HepG2 (cell line): ENCODE results near the gene ZNF318. TPM values are rescaled to one million over a fixed set of nuclear protein-coding genes. Genes with fewer than 3 reads are reported as not detected.
A peak's percentile ranks its signal among the peaks of the same experiment; 100 is the strongest.

Experiments used
- ATAC-seq: fragments of 200-7000 bp; cut with Tn5 transposase; 3 replicates; pipeline ENCODE4 v1.9.1; 2020; ENCODE audit warnings: mild to moderate bottlenecking, moderate library complexity
- BruUV-seq: library from RNA; stranded (reverse); fragments of 400-500 nt; replicated peaks from 2 replicates; lab custom pipeline; 2021; lab: Mats Ljungman, UMichigan
- CTCF ChIA-PET: fragments of 300-600 bp; formaldehyde crosslinking; extraction: SDS; loops from one replicate; lab custom pipeline; 2021; ENCODE audit warnings: low total read pairs, inconsistent platforms, low intra/inter-chr PET ratio; lab: Yijun Ruan, JAX
- POLR2A ChIA-PET: fragments of 350-600 bp; sonication (Branson Sonifier 250); formaldehyde crosslinking; loops from one replicate; lab custom pipeline; 2020; ENCODE audit warnings: antibody characterized with exemption, inconsistent platforms; lab: Yijun Ruan, JAX
- DNase-seq: peaks from one replicate; pipeline ENCODE4 v3.0.0-alpha.2; 2015; ENCODE audit warnings: low spot score
- FAIRE-seq: peaks from 3 replicates; lab custom pipeline; 2011; peaks lifted over from hg19 to GRCh38; lab: Jason Lieb, UNC
- H2AFZ ChIP-seq: one replicate; pipeline ENCODE4 v1.6.1; 2011; ENCODE audit warnings: low read length, inconsistent platforms
- H3K27ac ChIP-seq: fragments of 300-600 bp; 3 replicates; pipeline ENCODE4 v1.8.0; 2011; ENCODE audit warnings: mixed run types, mild to moderate bottlenecking, mixed read lengths, low read length, inconsistent platforms; ENCODE audit not compliant: insufficient read depth; ENCODE audit errors: extremely low read length
- H3K27me3 ChIP-seq, 2 experiments: fragments of 200-600 bp in 1 of 2; 2 replicates in 1 of 2; 3 replicates in 1 of 2; pipeline versions ENCODE4 v1.6.0 to v1.8.0; 2011; ENCODE audit warnings: low read length in 2 of 2, mild to moderate bottlenecking in 2 of 2, moderate library complexity in 2 of 2, inconsistent platforms in 1 of 2; ENCODE audit not compliant: insufficient read depth in 2 of 2, control insufficient read depth in 1 of 2
- H3K36me3 ChIP-seq, 2 experiments: fragments of 200-600 bp in 1 of 2; replicated peaks in 1 of 2; 2 replicates in 1 of 2; 3 replicates in 1 of 2; pipeline versions ENCODE4 v1.5.1 to v1.8.0; 2011; ENCODE audit warnings: low read length in 2 of 2, inconsistent platforms in 1 of 2; ENCODE audit not compliant: insufficient read depth in 2 of 2, control insufficient read depth in 1 of 2
- H3K4me1 ChIP-seq: 2 replicates; pipeline ENCODE4 v1.5.1; 2012; ENCODE audit warnings: low read length, inconsistent platforms; ENCODE audit not compliant: insufficient read depth
- H3K4me2 ChIP-seq: 2 replicates; pipeline ENCODE4 v1.6.0; 2011; ENCODE audit warnings: low read depth, low read length, inconsistent platforms
- H3K4me3 ChIP-seq, 3 experiments: fragments of 200-600 bp in 1 of 3; sonication (generic), shearing (Covaris generic) in 1 of 3; replicated peaks in 1 of 3; 2 replicates each; pipeline ENCODE4 v1.5.1; 2011 to 2016; ENCODE audit warnings: low read length in 3 of 3, inconsistent platforms in 2 of 3, low read depth in 2 of 3, mild to moderate bottlenecking in 2 of 3, control low read depth in 1 of 3, mixed read lengths in 1 of 3; ENCODE audit not compliant: insufficient read depth in 1 of 3
- H3K79me2 ChIP-seq: one replicate; pipeline ENCODE4 v1.6.1; 2011; ENCODE audit warnings: low read length, inconsistent platforms; ENCODE audit not compliant: insufficient read depth
- H3K9ac ChIP-seq: 2 replicates; pipeline ENCODE4 v1.6.0; 2011; ENCODE audit warnings: mild to moderate bottlenecking, low read depth, low read length, inconsistent platforms; ENCODE audit not compliant: insufficient read depth
- H3K9me3 ChIP-seq: 2 replicates; pipeline ENCODE4 v1.5.1; 2012; ENCODE audit warnings: mild to moderate bottlenecking, low read length
- H4K20me1 ChIP-seq: 2 replicates; pipeline ENCODE4 v1.6.0; 2011; ENCODE audit warnings: inconsistent platforms, mild to moderate bottlenecking, low read length, moderate library complexity; ENCODE audit not compliant: insufficient read depth
- CEBPB ChIP-seq: IDR thresholded peaks from 2 replicates; pipeline ENCODE4 v1.6.1; 2011; ENCODE audit warnings: low read depth, low read length, improper control_type of control experiment, borderline replicate concordance
- FLYWCH1 ChIP-seq: sonication (generic); formaldehyde crosslinking; IDR thresholded peaks from 2 replicates; pipeline ENCODE4 v1.8.1; 2023; ENCODE audit warnings: mild to moderate bottlenecking, missing genetic modification reagents
- MTF2 ChIP-seq: sonication (generic); formaldehyde crosslinking; IDR thresholded peaks from 2 replicates; pipeline ENCODE4 v1.5.0; 2020; ENCODE audit warnings: missing genetic modification reagents, borderline replicate concordance
- MZF1 ChIP-seq: sonication (generic); formaldehyde crosslinking; IDR thresholded peaks from 2 replicates; pipeline ENCODE4 v1.8.1; 2023; ENCODE audit warnings: mild to moderate bottlenecking, missing genetic modification reagents, borderline replicate concordance
- REL ChIP-seq: sonication (generic); formaldehyde crosslinking; conservative IDR thresholded peaks from 2 replicates; pipeline ENCODE4 v1.8.0; 2022; ENCODE audit warnings: mild to moderate bottlenecking, missing genetic modification reagents, moderate library complexity
- RFX1 ChIP-seq: fragments of 450-650 bp; IDR thresholded peaks from 2 replicates; pipeline ENCODE4 v1.6.1; 2017
- SNAPC2 ChIP-seq: sonication (generic); formaldehyde crosslinking; IDR thresholded peaks from 2 replicates; pipeline ENCODE4 v1.8.1; 2022; ENCODE audit warnings: mild to moderate bottlenecking, missing genetic modification reagents
- TBL1XR1 ChIP-seq: fragments of 150-350 bp; IDR thresholded peaks from 2 replicates; pipeline ENCODE4 v1.6.1; 2014; ENCODE audit warnings: borderline replicate concordance, low read length; ENCODE audit not compliant: partially characterized antibody
- TGIF2 ChIP-seq: IDR thresholded peaks from 2 replicates; pipeline ENCODE4 v1.6.1; 2016; ENCODE audit warnings: control low read depth, missing compliant biosample characterization
- TP53 ChIP-seq: sonication (generic); formaldehyde crosslinking; conservative IDR thresholded peaks from 2 replicates; pipeline ENCODE4 v1.4.0; 2020; ENCODE audit warnings: missing genetic modification reagents
- ZFYVE20 ChIP-seq: sonication (generic); formaldehyde crosslinking; IDR thresholded peaks from 2 replicates; pipeline ENCODE4 v1.8.0; 2023; ENCODE audit warnings: low read depth, mild to moderate bottlenecking, moderate library complexity, missing genetic modification reagents, borderline replicate concordance
- ZMYM2 ChIP-seq: sonication (generic); formaldehyde crosslinking; IDR thresholded peaks from 2 replicates; pipeline ENCODE4 v1.8.0; 2022; ENCODE audit warnings: mild to moderate bottlenecking, missing genetic modification reagents
- ZNF224 ChIP-seq: sonication (generic); formaldehyde crosslinking; IDR thresholded peaks from 2 replicates; pipeline ENCODE4 v1.5.0; 2020; ENCODE audit warnings: mild to moderate bottlenecking, missing genetic modification reagents
- ZNF333 ChIP-seq: sonication (generic); formaldehyde crosslinking; IDR thresholded peaks from 2 replicates; pipeline ENCODE4 v1.4.0; 2020; ENCODE audit warnings: mild to moderate bottlenecking, missing genetic modification reagents, borderline replicate concordance
- ZNF460 ChIP-seq: sonication (generic); formaldehyde crosslinking; IDR thresholded peaks from 2 replicates; pipeline ENCODE4 v1.5.1; 2020; ENCODE audit warnings: missing genetic modification reagents, mild to moderate bottlenecking, borderline replicate concordance
- ZNF615 ChIP-seq: sonication (generic); formaldehyde crosslinking; IDR thresholded peaks from 2 replicates; pipeline ENCODE4 v1.5.0; 2020; ENCODE audit warnings: mild to moderate bottlenecking, missing genetic modification reagents, borderline replicate concordance
- ZNF644 ChIP-seq: IDR thresholded peaks from 2 replicates; pipeline ENCODE4 v1.6.1; 2016; ENCODE audit warnings: low read depth
- WGBS: methylation state at CpG from one replicate; pipeline ENCODE4 v1.1.6; 2017; ENCODE audit warnings: low lambda C conversion rate; 5-methylcytosine and 5-hydroxymethylcytosine counted together
- in situ Hi-C: cut with HindIII; loops from 2 replicates; pipeline ENCODE4 v1.10.0; 2017; ENCODE audit warnings: low pct_unique_long_range_greater_than_20kb; ENCODE audit not compliant: extremely low pct_ligation_motif_present
- intact Hi-C: fragments of 100-400 bp; cut with micrococcal nuclease; formaldehyde crosslinking; loops from one replicate; pipeline ENCODE4 v1.10.0; 2022; ENCODE audit not compliant: unreplicated experiment
- polyA plus RNA-seq, 8 experiments: library from polyadenylated mRNA; depleted of rRNA in 3 of 8; stranded (reverse) in 7 of 8; unstranded in 1 of 8; fragments of >200 nt; fragmentation: Illumina TruSeq in 4 of 8; extraction: Trizol in 4 of 8; gene quantifications; 2 replicates each; pipeline versions ENCODE4 v1.2.1 to v1.2.3, GENCODE V29; 2011 to 2016; ENCODE audit warnings: low read depth in 4 of 8, missing spikeins in 1 of 8, mixed read lengths in 1 of 8; ENCODE audit not compliant: insufficient read depth in 1 of 8
- total RNA-seq, 5 experiments: library from RNA; depleted of rRNA; stranded (reverse); fragments of >200 nt; fragmentation: Illumina TruSeq; extraction: Trizol; gene quantifications; 2 replicates each; pipeline ENCODE4 v1.2.3, GENCODE V29; 2016; ENCODE audit warnings: low read depth in 1 of 5
- TF ChIP-seq, protein P1 (sequence below): sonication (generic); formaldehyde crosslinking; IDR thresholded peaks from 2 replicates; pipeline ENCODE4 v1.8.1; 2022; ENCODE audit warnings: low read depth, mild to moderate bottlenecking, missing genetic modification reagents
- TF ChIP-seq, protein P2 (sequence below): sonication (generic); formaldehyde crosslinking; IDR thresholded peaks from 2 replicates; pipeline ENCODE4 v1.4.0; 2020; ENCODE audit warnings: mild to moderate bottlenecking, missing genetic modification reagents

ZNF318 gene
- total and polyA plus RNA-seq, 2 of the 13 experiments (the other 11 are each of a cell fraction or from before 2014, with no cell fraction given), result 13.0 to 14.5 TPM

DNA sequence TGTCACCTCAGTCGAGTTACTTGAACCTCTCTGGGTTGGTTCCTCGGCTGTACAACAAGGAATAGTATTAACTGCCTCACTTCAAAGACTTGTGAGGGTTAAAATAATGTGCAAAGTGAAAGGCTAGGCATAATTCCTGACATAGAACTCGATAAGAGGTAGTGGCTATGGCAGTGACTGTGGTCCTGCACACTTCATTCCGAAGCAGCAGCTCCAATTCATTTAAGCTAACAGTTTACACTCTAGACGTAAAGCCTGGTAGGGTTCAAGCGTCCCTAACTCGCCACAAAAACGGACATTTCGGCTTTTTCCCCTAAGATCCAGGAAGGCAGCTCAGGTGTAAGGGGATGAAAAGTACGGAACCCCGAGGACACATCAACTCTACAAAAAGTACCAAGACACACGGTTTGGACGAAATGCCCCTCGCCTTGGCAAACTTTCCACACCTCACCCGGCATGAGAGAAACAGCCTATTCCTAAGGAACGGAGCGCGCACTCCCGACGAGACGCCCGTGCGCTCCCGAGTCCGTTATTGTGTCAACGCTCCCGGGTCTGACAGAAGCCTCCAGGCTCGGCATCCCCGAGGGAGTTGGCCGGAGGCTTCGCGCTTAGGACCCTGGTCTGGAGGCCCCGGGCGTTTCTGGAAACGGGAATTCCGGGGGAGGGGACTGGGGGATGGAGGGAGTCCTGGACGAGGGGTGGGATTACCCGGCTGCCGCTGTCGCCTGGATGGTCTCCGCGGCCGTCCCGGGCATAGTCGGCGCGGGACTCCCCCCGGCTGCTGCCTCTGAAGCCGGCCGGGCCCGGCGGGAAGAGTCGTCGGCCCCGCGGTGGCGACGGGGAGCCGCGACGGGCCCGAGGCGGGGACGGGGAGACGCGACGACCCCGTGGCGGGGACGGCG is 937 bp downstream of the ZNF318 start (continued):
- TF ChIP-seq ZNF333 (CRISPR knock-in tag) (no peak; the same call in 1 of the 2 replicates), MTF2 (no peak), RFX1 (no peak)

DNA sequence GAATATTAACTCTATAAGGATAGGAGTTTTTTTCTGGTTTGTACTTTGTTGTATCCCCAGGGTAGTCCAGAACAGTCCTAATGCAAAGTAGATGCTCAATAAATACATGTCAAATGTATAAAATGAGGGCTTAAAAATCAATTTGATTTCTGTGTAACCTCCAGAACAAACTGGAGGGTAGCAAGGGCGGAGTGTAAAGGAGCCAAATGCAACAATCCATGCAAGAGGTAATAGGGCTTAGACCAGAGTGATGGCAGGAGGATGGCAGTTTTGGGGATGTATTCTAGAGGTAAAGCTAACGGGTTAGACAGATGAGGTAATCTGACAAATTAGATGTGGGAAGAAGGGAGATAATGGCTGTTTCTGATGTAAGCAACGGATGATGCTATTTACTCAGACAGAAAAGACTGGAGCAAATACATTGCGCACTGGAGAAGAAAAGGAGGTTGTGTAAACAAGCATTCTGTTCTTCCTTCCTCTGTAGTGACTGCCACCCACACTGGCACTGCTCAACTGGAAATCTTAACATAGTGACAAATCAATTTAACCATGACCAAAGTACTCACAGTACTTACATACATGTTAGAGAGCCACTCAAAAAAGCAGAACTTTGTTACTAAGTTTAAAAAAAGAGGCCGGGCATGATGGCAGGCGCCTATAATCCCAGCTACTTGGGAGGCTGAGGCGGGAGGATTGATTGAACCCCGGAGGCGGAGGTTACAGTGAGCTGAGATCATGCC is 2.0 kb downstream of the ZNF318 start:
- peaks cover 12% of the 10 kb centered on the region for H3K79me2 ChIP-seq
- no peak overlapping the region for H3K27ac ChIP-seq
- WGBS, result 96% methylated on average over 9 of the region's 9 CpGs
- no TSS peak for BruUV-seq
- intact Hi-C loops, result loop anchor here (5.0 kb wide), 1 partner anchor 130 kb away; no protein-coding TSS in a partner anchor
- H4K20me1 ChIP-seq, result no peaks in the 10 kb centered on the region
- H3K4me2 ChIP-seq, result peak overlapping the region; percentile 99
- in situ Hi-C loops, result no loop called here
- no peak overlapping the region for H2AFZ ChIP-seq
- FAIRE-seq (peak; percentile 47), ATAC-seq (no peak), DNase-seq (no peak)
- peaks cover 38% of the 10 kb centered on the region for H3K4me1 ChIP-seq
- H3K9me3 ChIP-seq, result no peaks in the 10 kb centered on the region
- ChIA-PET CTCF (no interaction called here), POLR2A (interaction anchor here (3.8 kb wide), 1 partner anchor 9 kb away, joined by 17 read pairs; no protein-coding TSS in a partner anchor)
- H3K4me3 ChIP-seq, result peak overlapping the region in 2 of 3 experiments; percentile 60 to 81; a peak in 2 of 6 replicates
- H3K9ac ChIP-seq, result peak overlapping the region; percentile 67; the same call in 1 of the 2 replicates
- H3K27me3 ChIP-seq, result no peaks in the 10 kb centered on the region
- peaks cover 8 to 26% of the 10 kb centered on the region in 2 experiments; a peak in 4 of 5 replicates for H3K36me3 ChIP-seq
- TF ChIP-seq TP53 (CRISPR knock-in tag) (no peak), REL (CRISPR knock-in tag) (0 out of 2 replicates have a peak, but pooled peaks have one; percentile 6), FLYWCH1 (CRISPR knock-in tag) (no peak), CEBPB (no peak), ZFYVE20 (CRISPR knock-in tag) (no peak), TBL1XR1 (no peak), ZMYM2 (CRISPR knock-in tag) (no peak), ZNF644 (no peak), MZF1 (CRISPR knock-in tag) (no peak), ZNF615 (CRISPR knock-in tag) (no peak), ZNF460 (CRISPR knock-in tag) (no peak), TGIF2 (CRISPR knock-in tag) (0 out of 2 replicates have a peak, but pooled peaks have one; percentile 9), SNAPC2 (CRISPR knock-in tag) (0 out of 2 replicates have a peak, but pooled peaks have one; percentile 49), ZNF224 (CRISPR knock-in tag) (no peak)
- TF ChIP-seq, protein P1, sequence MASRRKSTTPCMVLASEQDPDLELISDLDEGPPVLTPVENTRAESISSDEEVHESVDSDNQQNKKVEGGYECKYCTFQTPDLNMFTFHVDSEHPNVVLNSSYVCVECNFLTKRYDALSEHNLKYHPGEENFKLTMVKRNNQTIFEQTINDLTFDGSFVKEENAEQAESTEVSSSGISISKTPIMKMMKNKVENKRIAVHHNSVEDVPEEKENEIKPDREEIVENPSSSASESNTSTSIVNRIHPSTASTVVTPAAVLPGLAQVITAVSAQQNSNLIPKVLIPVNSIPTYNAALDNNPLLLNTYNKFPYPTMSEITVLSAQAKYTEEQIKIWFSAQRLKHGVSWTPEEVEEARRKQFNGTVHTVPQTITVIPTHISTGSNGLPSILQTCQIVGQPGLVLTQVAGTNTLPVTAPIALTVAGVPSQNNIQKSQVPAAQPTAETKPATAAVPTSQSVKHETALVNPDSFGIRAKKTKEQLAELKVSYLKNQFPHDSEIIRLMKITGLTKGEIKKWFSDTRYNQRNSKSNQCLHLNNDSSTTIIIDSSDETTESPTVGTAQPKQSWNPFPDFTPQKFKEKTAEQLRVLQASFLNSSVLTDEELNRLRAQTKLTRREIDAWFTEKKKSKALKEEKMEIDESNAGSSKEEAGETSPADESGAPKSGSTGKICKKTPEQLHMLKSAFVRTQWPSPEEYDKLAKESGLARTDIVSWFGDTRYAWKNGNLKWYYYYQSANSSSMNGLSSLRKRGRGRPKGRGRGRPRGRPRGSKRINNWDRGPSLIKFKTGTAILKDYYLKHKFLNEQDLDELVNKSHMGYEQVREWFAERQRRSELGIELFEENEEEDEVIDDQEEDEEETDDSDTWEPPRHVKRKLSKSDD (CRISPR knock-in tag), result no peak
- TF ChIP-seq, protein P2, sequence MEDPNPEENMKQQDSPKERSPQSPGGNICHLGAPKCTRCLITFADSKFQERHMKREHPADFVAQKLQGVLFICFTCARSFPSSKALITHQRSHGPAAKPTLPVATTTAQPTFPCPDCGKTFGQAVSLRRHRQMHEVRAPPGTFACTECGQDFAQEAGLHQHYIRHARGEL (CRISPR knock-in tag), result no peak
